ENCODE results near the gene UBE2E2. TPM values are rescaled to one million over a fixed set of nuclear protein-coding genes. Genes with fewer than 3 reads are reported as not detected.
A peak's percentile ranks its signal among the peaks of the same experiment; 100 is the strongest.

The UBE2E2 gene
- polyA plus RNA-seq, 1 donor (not counting 4 experiments of a cell fraction or from before 2014, with no cell fraction given), result 63.2 TPM

DNA sequence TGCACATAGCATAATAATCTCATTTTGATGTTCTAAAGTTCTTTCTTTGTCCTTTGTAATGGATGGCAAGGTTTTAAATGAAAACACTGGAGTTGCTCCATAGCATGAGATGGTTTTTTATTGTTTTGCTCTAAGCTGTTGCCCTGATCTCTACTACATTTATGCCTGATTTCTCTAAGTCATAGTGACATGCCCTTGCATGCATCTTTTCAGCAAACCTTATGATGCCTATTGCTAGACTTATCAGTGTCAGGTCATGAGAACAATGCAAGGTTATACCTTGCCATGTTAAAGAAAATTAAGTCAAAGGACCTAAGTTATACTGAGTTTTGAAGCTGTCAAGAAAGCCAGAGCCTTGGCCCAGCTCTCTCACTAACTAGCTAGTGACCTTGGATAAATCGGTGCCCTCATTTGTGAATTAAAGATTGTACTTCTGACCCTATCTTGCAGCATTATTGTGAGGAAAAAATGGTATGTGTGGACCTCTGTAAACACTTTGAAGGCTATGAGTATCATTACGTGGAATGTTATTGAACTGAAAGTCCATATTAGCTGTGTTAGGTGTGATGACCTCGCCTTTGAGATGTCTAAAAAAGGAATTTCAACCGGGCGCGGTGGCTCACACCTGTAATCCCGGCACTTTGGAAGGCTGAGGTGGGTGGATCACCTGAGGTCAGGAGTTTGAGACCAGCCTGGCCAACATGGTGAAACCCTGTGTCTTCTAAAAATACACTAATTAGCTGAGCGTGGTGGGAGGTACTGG is 346.2 kb downstream of the UBE2E2 start:
- no peaks in the 10 kb centered on the region for H3K9me3 ChIP-seq (ENCODE audit: control insufficient read depth, low read depth, low read length)
- no peaks in the 10 kb centered on the region for H3K36me3 ChIP-seq (ENCODE audit: control insufficient read depth in 2 of 2, extremely low read depth in 1 of 2, insufficient read depth in 2 of 2, low read length in 2 of 2)
- H4K20me1 ChIP-seq (ENCODE audit: control insufficient read depth, extremely low read depth, insufficient read depth, low read length), result no peaks in the 10 kb centered on the region
- FAIRE-seq (peak; percentile 64), DNase-seq (ENCODE audit: low read depth, low spot score) (no peak)
- dilution Hi-C loops (cut with MboI; ENCODE audit: extremely low pct_ligation_motif_present, low sequenced_read_pairs), result no loop called here
- no peaks in the 10 kb centered on the region for H3K9me1 ChIP-seq (ENCODE audit: control insufficient read depth, extremely low read depth, insufficient read depth, low read length)
- H3K27me3 ChIP-seq (ENCODE audit: control insufficient read depth, extremely low read depth, insufficient read depth, low read length), result no peaks in the 10 kb centered on the region
- H3K9ac ChIP-seq (ENCODE audit: control insufficient read depth, extremely low read depth, insufficient read depth, low read length), result no peak overlapping the region
- H3K79me2 ChIP-seq (ENCODE audit: control insufficient read depth, insufficient read depth, low read length), result no peaks in the 10 kb centered on the region
- H2AFZ ChIP-seq (ENCODE audit: control insufficient read depth, low read length), result no peak overlapping the region
- no peak for TF ChIP-seq EZH2 (IDR thresholded peaks at IDR 0.05; ENCODE audit: low read length)
- TF ChIP-seq, protein P1, sequence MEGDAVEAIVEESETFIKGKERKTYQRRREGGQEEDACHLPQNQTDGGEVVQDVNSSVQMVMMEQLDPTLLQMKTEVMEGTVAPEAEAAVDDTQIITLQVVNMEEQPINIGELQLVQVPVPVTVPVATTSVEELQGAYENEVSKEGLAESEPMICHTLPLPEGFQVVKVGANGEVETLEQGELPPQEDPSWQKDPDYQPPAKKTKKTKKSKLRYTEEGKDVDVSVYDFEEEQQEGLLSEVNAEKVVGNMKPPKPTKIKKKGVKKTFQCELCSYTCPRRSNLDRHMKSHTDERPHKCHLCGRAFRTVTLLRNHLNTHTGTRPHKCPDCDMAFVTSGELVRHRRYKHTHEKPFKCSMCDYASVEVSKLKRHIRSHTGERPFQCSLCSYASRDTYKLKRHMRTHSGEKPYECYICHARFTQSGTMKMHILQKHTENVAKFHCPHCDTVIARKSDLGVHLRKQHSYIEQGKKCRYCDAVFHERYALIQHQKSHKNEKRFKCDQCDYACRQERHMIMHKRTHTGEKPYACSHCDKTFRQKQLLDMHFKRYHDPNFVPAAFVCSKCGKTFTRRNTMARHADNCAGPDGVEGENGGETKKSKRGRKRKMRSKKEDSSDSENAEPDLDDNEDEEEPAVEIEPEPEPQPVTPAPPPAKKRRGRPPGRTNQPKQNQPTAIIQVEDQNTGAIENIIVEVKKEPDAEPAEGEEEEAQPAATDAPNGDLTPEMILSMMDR (optimal IDR thresholded peaks at IDR 0.05 in 1 of 3, IDR thresholded peaks at IDR 0.05 in 1 of 3, conservative IDR thresholded peaks at IDR 0.05 in 1 of 3; ENCODE audit: extremely low read depth in 1 of 3, insufficient read depth in 2 of 3, low read length in 3 of 3), result no peak
- peak overlapping the region; percentile 19 for H3K4me2 ChIP-seq (ENCODE audit: control insufficient read depth, extremely low read depth, insufficient read depth, low read depth, low read length)
- peak overlapping the region; percentile 10 for H3K27ac ChIP-seq (ENCODE audit: control insufficient read depth, insufficient read depth, low read length)
- H3K4me1 ChIP-seq (ENCODE audit: control insufficient read depth, extremely low read depth, insufficient read depth, low read length), result peaks cover 16% of the 10 kb centered on the region
- H3K4me3 ChIP-seq (ENCODE audit: control insufficient read depth in 2 of 3, extremely low read depth in 1 of 3, insufficient read depth in 2 of 3, low read depth in 1 of 3, low read length in 3 of 3), result no peak overlapping the region

DNA sequence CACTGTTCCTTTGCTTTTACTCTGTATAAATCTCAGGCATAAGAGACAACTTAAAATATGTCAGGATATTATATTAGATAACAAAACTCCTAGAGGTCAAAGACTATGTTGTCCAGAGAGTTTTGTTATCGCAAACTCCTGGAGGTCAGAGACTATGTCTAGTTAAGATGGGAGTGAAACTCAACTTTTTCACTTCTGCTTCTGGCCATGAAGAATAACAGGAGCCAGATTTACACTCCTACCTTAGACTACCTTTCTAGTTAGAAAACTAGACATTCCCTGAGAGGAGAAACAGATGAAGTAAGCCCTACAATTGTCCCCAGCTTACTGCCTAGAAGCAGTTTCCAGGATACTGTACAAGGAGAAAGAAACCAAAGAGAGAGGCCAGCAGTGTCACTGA is 347.3 kb downstream of the UBE2E2 start:
- Histone ChIP-seq H3K4me2 (ENCODE audit: control insufficient read depth, extremely low read depth, insufficient read depth, low read depth, low read length) (no peak overlapping the region), H3K4me3 (ENCODE audit: control insufficient read depth in 2 of 3, extremely low read depth in 1 of 3, insufficient read depth in 2 of 3, low read depth in 1 of 3, low read length in 3 of 3) (no peak overlapping the region), H3K4me1 (ENCODE audit: control insufficient read depth, extremely low read depth, insufficient read depth, low read length) (peaks cover 16% of the 10 kb centered on the region), H3K9me1 (ENCODE audit: control insufficient read depth, extremely low read depth, insufficient read depth, low read length) (no peaks in the 10 kb centered on the region), H3K79me2 (ENCODE audit: control insufficient read depth, insufficient read depth, low read length) (no peaks in the 10 kb centered on the region), H4K20me1 (ENCODE audit: control insufficient read depth, extremely low read depth, insufficient read depth, low read length) (no peaks in the 10 kb centered on the region), H2AFZ (ENCODE audit: control insufficient read depth, low read length) (no peak overlapping the region), H3K27me3 (ENCODE audit: control insufficient read depth, extremely low read depth, insufficient read depth, low read length) (no peaks in the 10 kb centered on the region), H3K36me3 (ENCODE audit: control insufficient read depth in 2 of 2, extremely low read depth in 1 of 2, insufficient read depth in 2 of 2, low read length in 2 of 2) (no peaks in the 10 kb centered on the region), H3K27ac (ENCODE audit: control insufficient read depth, insufficient read depth, low read length) (no peak overlapping the region), H3K9ac (ENCODE audit: control insufficient read depth, extremely low read depth, insufficient read depth, low read length) (no peak overlapping the region), H3K9me3 (ENCODE audit: control insufficient read depth, low read depth, low read length) (no peaks in the 10 kb centered on the region)
- DNase-seq (ENCODE audit: low read depth, low spot score) (no peak), FAIRE-seq (no peak)
- TF ChIP-seq, protein P1 (optimal IDR thresholded peaks at IDR 0.05 in 1 of 3, IDR thresholded peaks at IDR 0.05 in 1 of 3, conservative IDR thresholded peaks at IDR 0.05 in 1 of 3; ENCODE audit: extremely low read depth in 1 of 3, insufficient read depth in 2 of 3, low read length in 3 of 3), result no peak
- no peak for TF ChIP-seq EZH2 (IDR thresholded peaks at IDR 0.05; ENCODE audit: low read length)
- dilution Hi-C loops (cut with MboI; ENCODE audit: extremely low pct_ligation_motif_present, low sequenced_read_pairs), result no loop called here

Measured in keratinocyte (primary cell).